Loucy (cell line): Measurements from ENCODE around the gene STPG4.

Experiments
- CTCF ChIP-seq: fragments of 200-600 bp; sonication (generic); conservative IDR thresholded peaks from 2 replicates; pipeline ENCODE4 v1.5.1; 2014; ENCODE audit warnings: mild to moderate bottlenecking, antibody characterized with exemption, low read length
- EZH2phosphoT487 ChIP-seq: fragments of 200-600 bp; IDR thresholded peaks from 2 replicates; pipeline ENCODE4 v1.6.1; 2018; ENCODE audit warnings: antibody characterized with exemption, mild to moderate bottlenecking, moderate library complexity, borderline replicate concordance

- TF ChIP-seq CTCF (no peak), EZH2phosphoT487 (no peak)
Observed at GRCh38 chr2:47094511-47095142, 60.5 kb downstream of the STPG4 start.
